HFFc6 (cell line): ENCODE data around the gene CMIP. TPM values are rescaled to one million over a fixed set of nuclear protein-coding genes. Genes with fewer than 3 reads are reported as not detected.

Experiments
- DNase-seq: peaks from one replicate; pipeline ENCODE4 v3.0.0-alpha.2; 2018
- H3K27ac Mint-ChIP-seq: 2 replicates; pipeline ENCODE4 v1.8.0; 2020; ENCODE audit warnings: mild to moderate bottlenecking, mixed read lengths
- H3K27me3 Mint-ChIP-seq: 2 replicates; pipeline ENCODE4 v1.8.0; 2021; ENCODE audit warnings: mild to moderate bottlenecking, moderate library complexity, mixed read lengths; ENCODE audit not compliant: insufficient read depth
- H3K36me3 Mint-ChIP-seq: 2 replicates; pipeline ENCODE4 v1.8.0; 2021; ENCODE audit warnings: low read depth, mixed read lengths
- H3K4me1 Mint-ChIP-seq: 2 replicates; pipeline ENCODE4 v1.8.0; 2020; ENCODE audit warnings: low read depth, mixed read lengths
- H3K4me3 Mint-ChIP-seq: 2 replicates; pipeline ENCODE4 v1.8.0; 2020; ENCODE audit warnings: mild to moderate bottlenecking, moderate library complexity, mixed read lengths
- H3K9me3 Mint-ChIP-seq: 2 replicates; pipeline ENCODE4 v1.8.0; 2020; ENCODE audit warnings: mild to moderate bottlenecking, mixed read lengths
- CTCF ChIP-seq: fragments of 200-600 bp; sonication (generic); IDR thresholded peaks from 2 replicates; pipeline ENCODE4 v1.5.0; 2021; ENCODE audit warnings: antibody characterized with exemption, mild to moderate bottlenecking
- total RNA-seq, 6 experiments: library from RNA; stranded (reverse); fragmentation: NEBNext Ultra II Directional; extraction: Animal tissue kit (Norgen Biotek cat#: 25700); gene quantifications; 2 replicates in 1 of 6; 3 replicates in 5 of 6; pipeline ENCODE4 v1.2.3, GENCODE V29; 2021

Gene CMIP
- total RNA-seq, 6 experiments from 2014 or later: 35.9 to 48.0 (median 43.5) TPM

GRCh38 chr16:81705261-81705660 lies 260.7 kb downstream of the CMIP start:
- no peaks in the 10 kb centered on the region for H3K9me3 Mint-ChIP-seq
- peaks cover 26% of the 10 kb centered on the region for H3K4me1 Mint-ChIP-seq
- H3K4me3 Mint-ChIP-seq: no peak overlapping the region
- H3K27ac Mint-ChIP-seq: no peak overlapping the region
- no peak for DNase-seq
- no peak for TF ChIP-seq CTCF
- peaks cover 34% of the 10 kb centered on the region for H3K36me3 Mint-ChIP-seq
- H3K27me3 Mint-ChIP-seq: peaks cover 3% of the 10 kb centered on the region

GRCh38 chr16:81706327-81707295 lies 262.0 kb downstream of the CMIP start:
- peaks cover 31% of the 10 kb centered on the region for H3K36me3 Mint-ChIP-seq
- H3K27ac Mint-ChIP-seq: no peak overlapping the region
- no peak for DNase-seq
- H3K9me3 Mint-ChIP-seq: no peaks in the 10 kb centered on the region
- H3K4me1 Mint-ChIP-seq: peaks cover 34% of the 10 kb centered on the region
- H3K4me3 Mint-ChIP-seq: no peak overlapping the region
- no peak for TF ChIP-seq CTCF
- peaks cover 2% of the 10 kb centered on the region; the same call in 1 of the 2 replicates for H3K27me3 Mint-ChIP-seq

GRCh38 chr16:81707411-81708265 lies 263.0 kb downstream of the CMIP start:
- DNase-seq: no peak
- Mint-ChIP-seq H3K4me1 (peaks cover 34% of the 10 kb centered on the region), H3K27ac (no peak overlapping the region), H3K27me3 (peaks cover 7% of the 10 kb centered on the region; the same call in 1 of the 2 replicates), H3K36me3 (peaks cover 26% of the 10 kb centered on the region), H3K9me3 (no peaks in the 10 kb centered on the region), H3K4me3 (no peak overlapping the region)
- no peak for TF ChIP-seq CTCF

GRCh38 chr16:81708266-81709015 lies 263.8 kb downstream of the CMIP start:
- Mint-ChIP-seq H3K9me3 (no peaks in the 10 kb centered on the region), H3K27ac (no peak overlapping the region), H3K4me3 (no peak overlapping the region), H3K36me3 (peaks cover 20% of the 10 kb centered on the region), H3K27me3 (peaks cover 7% of the 10 kb centered on the region), H3K4me1 (peaks cover 26% of the 10 kb centered on the region)
- no peak for TF ChIP-seq CTCF
- no peak for DNase-seq
